Sciatic nerve (tissue), 2 donors: ENCODE measurements around the gene MLLT6. TPM values are rescaled to one million over a fixed set of nuclear protein-coding genes. Genes with fewer than 3 reads are reported as not detected.

Experiments
- ATAC-seq: fragments of 200-7000 bp; cut with Tn5 transposase; one replicate; pipeline ENCODE4 v1.9.1; 2020; ENCODE audit warnings: mild to moderate bottlenecking, moderate library complexity
- DNase-seq: peaks from one replicate; pipeline ENCODE4 v3.0.0-alpha.2; 2020; ENCODE audit warnings: low spot score
- intact Hi-C: fragments of 100-400 bp; cut with DNase I; formaldehyde crosslinking; loops from one replicate; pipeline ENCODE4 v1.14.2; 2022
- total RNA-seq: library from RNA; stranded (reverse); fragmentation: NEBNext Ultra II Directional; extraction: Animal tissue kit (Norgen Biotek cat#: 25700); gene quantifications from one replicate; pipeline ENCODE4 v1.2.1, GENCODE V29; 2021
- donor health status: DM: no; HTN: no; CAD: no.
- donor health status: DM: no; HTN: no; CAD: no.

MLLT6 gene
- total RNA-seq, 1 donor from 2014 or later, result 202 TPM

DNA sequence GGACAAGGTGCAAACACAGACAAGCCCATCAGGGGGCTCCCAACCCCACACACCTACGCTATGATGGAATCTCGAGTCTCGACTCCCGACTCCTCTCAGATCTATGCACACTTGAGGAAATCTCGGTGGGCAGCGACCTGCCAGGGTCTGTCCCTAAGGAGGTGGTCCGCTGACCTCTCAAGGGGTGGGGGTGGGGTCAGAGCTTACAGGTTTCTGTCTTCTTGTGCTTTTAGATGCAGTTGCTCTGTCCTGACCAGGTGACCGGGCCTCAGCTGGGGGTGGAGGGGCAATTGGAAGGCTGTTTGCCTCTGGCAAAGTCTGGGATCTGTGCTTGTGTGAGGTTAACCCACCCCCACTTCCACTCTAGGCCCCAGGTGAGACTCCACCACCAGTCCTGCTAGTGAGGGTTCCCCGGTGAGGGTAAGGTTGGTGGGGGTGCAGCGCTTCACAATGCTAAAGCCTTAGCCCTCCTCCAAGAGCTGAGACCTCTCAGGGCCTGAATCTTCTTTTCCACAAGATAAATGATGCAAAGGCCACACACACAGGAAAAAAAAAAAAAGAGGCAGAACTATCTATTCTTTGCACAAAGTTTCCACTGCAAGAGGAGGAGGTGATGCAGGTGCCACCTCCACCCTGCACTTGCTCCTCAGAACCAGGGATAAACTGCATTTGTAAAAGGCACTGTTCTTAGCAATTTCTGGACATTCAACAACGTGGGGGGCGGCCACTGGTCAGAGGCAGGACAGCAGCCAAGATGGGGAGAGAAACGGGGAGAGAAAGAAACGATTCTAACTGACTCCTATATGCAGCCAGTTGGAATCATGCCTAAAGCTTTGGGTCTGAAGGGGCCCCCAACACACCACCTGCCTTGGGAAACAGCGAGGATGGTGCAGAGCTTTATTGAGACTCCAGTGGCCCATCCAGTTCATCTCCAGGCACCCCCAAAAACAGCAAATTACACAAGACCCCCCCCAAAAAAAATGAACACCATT is 29.2 kb downstream of the MLLT6 start:
- intact Hi-C loops, result loop anchor here (5.0 kb wide), 1 partner anchor 57 kb away; no protein-coding TSS in a partner anchor
- DNase-seq, result no peak
- no peak for ATAC-seq

DNA sequence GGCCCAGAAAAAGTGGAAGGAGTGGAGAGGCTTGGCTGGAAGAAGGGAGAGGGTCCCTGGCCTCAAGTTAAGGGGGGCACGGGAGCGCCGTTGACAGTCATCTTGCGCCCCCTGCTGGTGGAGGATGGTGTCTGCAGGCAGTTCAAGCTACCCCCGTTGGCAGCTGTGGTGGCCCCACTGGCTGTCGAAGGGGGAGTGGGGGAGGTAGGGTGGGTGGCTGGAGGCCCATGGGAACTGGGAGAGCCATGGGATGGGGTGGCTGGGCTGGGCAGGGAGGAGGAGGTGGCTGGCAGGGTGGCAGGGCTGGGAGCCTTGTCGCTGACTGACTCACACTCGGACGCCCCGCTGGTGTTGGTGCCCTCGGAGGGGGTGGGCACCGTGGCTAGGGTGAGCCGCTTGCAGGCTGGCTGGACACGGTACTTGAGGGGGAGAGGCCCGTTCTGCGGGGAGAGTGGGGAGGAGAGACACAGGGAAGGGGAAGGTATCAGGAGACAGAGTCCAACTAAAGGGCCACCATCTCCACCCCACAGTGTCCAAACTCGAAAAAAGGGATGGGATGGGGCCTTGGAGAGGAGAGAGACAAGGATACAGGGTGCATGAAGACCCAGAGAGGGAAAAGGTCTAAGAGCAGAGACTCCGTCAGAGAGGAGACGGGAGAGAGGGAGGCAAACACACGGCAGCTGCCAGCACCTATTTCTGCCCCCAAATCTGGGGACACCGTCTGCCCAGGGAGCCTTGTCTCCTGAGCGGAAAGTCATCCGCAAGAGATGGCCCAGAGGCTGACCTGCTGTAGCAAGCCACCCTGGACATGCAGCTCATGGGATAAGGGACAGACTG is 30.3 kb downstream of the MLLT6 start:
- ATAC-seq (peak; percentile 26), DNase-seq (peak; percentile 86)
- intact Hi-C loops, result no loop called here

DNA sequence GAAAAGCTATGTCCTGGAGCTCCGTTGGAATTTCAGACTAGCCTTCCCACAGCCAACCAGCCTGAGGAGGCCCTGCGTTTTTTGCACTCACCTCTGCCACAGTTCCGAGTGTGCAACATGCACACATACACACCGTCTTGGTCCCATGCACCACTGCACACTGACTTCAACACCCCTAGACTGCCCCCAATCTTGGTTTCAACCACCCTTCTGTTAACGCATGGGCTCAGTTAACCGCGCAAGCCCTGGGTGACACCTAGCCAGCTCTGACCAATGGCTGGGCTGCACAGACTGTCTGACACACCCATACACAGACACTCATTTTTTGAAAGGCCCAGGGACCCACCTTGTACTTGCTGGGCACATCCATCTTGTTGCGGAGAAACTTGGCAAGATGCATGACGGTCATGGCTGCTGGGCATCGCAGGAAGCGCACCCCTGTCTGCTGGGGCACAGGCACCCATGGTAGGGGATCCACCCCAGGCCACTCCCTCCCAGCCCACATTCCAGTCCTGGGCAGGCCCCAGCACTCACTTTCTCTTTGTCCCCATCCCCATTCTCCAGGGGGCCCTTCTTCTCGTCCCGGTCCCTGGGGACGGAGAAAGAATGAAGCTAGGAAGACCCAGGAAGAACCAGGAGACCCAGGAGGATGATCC is 33.1 kb downstream of the MLLT6 start:
- intact Hi-C loops, result no loop called here
- DNase-seq, result no peak

DNA sequence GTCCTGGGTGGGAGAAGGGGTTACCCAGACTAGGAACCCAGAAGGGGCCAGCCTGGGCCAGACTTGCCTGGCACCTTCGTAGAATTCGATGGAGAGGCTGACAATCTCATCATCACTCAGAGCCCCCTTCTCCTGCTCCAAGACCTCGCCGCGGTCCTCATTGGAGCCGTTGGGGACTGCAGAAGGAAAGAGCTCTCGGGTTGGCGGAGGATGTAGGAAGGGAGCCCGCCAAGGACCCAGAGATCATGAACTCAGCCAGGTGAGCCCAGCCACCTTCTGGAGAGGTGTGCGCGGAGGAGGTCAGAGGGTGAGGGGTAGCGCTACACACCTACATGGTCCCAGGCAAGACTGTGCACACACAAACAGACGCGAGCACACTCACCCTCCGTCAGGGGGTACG is 33.6 kb downstream of the MLLT6 start:
- no peak for ATAC-seq
- intact Hi-C loops, result no loop called here
- DNase-seq, result no peak

More for the DNA sequence above, 33.1 kb downstream of the MLLT6 start:
- no peak for ATAC-seq

DNA sequence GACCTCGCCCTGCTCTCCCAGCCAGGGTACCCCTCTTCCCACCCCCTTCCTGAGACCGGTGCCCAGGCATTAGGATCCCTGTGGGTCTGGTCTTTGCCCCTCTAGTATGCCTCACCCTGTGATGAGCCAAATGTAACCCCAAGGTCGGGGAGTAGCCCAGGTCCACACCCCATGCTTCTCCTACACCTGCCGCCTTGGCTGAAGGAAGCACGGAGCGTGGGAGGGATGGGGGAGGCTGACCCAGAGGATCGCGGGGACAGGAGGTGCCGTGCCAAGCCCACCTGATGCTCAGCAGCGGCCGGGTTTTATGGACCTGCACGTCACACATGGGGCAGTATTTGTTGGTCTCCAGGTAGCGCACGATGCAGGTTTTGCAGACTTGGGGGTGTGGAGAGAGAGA is 34.2 kb downstream of the MLLT6 start:
- DNase-seq, result no peak

DNA sequence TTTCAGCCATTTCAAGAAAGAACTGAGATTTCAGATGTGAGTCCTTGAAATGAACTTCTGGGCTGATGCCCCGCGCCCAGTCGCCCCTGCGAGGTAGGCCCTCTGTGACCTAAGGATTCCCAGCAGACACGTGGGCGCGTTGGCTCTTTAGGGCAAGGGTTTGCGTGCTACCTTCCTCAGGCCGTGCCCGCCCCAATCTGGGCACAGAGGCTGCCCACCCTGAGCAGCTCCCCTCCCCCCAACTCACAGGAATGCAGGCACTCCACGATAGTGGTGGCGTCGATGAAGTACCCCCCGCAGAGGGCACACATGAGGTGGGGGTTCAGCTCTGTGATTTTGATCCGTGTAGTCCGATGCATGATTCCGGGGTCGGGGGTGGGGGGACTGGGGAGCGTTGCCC is 35.0 kb downstream of the MLLT6 start:
- DNase-seq (no peak), ATAC-seq (no peak)
- intact Hi-C loops, result no loop called here

More for the DNA sequence above, 34.2 kb downstream of the MLLT6 start:
- ATAC-seq, result no peak
- intact Hi-C loops, result no loop called here

DNA sequence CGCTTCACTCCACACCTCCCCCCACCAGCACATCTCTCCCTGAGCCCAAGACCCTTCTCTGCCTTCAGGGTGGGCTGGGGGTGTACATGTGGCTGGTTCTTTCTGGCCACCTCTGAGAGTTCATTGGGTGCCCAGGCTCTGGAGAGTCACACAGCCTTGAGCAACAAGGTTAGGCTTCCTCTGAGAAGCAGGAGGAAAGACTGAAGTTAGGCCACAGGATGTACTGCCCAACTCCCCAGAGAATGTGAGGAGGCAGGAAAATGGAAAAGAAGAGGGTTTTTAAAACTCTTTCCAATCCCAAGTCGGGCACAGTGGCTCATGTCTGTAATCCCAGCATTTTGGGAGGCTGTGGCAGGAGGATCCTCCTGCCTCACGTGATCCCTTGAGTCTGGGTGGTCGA is 35.7 kb downstream of the MLLT6 start:
- ATAC-seq (no peak), DNase-seq (no peak)
- intact Hi-C loops, result no loop called here

DNA sequence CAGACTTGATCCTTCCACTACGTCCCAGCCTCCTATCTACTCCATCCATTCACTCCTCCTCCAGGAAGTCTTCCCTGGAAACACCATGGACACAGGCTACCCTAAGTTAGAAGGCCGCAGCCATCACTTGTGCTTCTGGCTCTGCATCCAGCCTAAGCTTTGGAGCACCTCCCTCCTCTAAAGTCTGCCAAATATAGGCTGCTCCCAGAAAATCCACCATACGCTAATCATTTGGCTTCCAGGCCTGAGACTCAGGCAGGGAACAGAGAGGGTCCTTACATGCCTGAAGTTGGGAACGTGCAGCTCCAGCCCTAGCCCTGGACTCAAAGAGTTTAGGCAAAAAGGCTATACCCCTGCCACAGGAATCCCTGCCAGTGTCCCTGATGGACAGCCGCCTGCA is 36.4 kb downstream of the MLLT6 start:
- DNase-seq (no peak), ATAC-seq (no peak)
- intact Hi-C loops, result no loop called here

DNA sequence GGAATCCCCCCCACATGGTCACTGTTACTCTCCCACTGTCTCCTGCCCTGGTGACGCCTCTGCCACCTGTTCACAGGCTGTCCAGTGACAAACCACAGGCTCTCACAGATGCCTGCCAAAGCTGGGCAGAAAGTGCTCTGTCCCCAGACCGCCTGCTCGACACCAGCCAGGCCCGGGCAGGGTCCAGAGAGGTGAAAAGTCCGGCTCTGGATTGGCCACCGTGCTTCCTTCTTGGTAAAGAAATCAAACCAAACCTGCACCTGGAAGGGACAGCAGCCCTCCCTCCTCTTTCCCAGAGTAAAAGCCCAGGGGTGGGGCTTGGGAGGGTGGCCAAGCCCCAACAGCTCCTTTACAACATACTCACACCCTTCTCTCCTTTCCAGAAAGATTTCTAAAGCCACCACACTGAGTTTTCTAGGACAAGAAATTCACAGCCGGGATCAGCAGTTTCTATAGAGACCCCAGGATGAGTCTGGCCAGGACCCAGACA is 36.9 kb downstream of the MLLT6 start:
- ATAC-seq, result peak; percentile 66
- intact Hi-C loops, result no loop called here
- DNase-seq, result no peak

DNA sequence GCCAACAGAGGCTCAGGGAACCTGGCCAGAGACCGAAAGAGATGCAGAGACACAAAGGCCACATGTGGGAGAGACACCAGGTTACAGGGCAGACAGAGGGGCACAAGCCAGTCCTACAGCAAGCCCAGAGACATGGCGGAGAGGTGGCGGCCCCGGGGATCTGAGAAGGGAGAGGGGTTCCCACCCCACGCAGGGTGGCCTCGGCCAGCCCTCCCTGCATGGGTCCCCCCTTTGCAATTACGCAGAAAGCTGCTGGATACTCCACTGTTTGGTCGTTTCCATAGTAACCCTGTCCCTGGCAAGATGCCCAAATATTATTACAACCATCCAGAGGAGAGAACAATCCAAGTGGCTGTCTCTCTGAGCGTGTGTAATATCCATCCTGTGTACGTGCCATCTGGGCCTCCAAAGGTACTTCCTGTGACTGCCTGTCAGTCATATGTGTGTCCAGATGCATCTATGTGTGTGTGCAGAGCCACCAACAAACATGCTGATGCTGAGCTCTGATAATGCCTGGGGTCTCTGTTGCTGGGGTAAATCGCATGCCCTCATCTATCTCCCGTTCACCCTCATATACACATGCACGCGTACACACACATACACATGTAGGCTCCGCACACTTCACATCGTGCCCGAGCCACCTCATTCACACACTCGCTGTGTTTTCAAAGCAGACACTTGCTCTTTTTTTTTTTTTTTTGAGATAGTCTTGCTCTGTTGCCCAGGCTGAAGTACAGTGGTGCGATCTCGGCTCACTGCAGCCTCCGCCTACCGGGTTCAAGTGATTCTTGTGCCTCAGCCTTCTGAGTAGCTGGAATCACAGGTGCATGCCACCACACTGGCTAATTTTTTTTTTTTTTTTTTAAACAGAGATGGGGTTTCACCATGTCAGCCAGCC is 37.6 kb downstream of the MLLT6 start:
- ATAC-seq, result peak; percentile 84
- intact Hi-C loops, result no loop called here
- DNase-seq, result no peak

DNA sequence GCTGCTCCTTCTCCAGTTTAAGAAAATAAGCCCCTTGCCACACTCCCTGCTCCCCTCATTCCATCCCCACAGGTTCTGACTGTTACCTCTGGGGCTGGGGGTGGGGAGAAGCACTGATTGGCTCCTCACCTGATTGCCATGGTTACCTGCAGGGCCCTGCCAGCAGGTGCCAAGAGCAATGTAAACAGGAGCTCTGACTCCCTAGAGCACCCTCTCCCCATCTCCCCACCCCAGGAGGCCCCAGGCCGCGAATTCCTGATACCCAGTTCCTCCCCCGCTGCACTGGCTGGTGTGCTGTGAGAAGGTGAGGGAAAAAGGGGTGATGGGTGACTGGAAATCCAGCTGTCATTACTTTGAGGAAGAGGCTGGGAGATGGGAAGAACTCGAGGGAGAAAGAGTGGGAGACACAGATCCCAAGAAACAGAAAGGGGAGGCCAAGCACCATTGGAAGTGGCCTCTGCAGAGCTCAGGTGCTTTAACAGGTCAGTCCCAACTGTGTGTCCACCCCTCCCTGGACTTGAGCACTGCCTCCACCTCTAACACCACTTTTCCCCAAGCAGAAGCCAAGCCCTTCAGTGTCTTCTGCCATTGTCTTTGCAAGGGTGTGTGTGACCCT is 38.6 kb downstream of the MLLT6 start:
- intact Hi-C loops, result no loop called here
- DNase-seq, result no peak
- no peak for ATAC-seq

DNA sequence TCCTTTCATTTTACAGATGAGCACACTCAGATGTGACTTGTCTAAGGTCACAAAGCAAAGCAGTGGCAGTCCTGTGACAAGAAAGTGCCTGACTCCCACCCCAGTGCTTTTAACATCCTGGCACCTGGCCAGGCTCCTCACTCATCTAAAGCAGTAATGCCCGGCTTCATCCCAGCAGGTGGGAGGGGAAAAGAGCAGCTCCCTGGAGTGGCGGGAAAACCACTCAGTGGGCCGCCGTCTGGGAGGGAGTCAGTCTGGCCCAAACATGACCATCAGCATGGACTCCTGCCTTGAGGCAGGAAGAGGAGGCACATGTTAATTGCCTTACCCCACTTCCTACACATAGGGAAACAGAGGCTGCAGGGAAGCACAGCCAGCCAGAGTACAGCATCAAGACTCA is 40.5 kb downstream of the MLLT6 start:
- no peak for ATAC-seq
- no peak for DNase-seq
- intact Hi-C loops, result no loop called here

DNA sequence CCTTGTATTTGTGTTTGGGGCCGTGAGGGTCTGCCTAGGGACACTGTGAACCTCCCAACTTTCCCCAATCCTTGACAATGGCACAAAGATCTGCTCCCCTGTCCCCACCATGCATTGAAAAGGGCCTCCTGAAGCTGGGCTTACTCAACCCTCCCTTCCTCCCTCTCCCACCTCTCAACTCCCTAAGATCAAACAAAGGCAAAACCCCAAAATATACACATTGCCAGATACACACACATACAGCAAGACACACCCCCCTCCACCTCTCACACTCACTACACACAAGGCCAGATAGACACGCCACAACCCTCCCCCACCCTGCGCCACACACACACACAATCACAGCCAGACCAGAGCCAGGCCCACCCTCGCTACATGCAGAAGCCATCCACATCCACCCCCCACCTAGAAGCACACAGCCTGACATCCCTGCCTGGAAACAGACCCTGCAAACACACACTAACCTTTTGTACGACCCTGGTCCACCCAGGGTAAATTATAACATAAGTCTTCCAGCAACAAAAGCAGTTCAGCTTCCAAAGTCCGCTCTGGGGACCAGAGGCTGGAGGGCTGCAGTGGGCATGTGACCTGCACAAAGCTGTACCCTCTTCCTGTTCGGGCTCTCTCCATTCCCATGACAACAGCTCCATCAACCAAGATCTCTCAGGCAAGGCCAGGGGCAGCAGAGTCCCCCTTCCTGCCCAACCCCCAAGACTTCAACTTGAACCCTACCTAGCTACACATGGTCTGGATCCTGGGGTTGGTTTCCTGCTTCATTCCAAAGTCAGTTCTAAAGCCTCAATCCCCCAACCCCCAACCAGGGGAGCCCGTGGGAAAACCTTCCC is 41.2 kb downstream of the MLLT6 start:
- ATAC-seq, result no peak
- no peak for DNase-seq
- intact Hi-C loops, result no loop called here

DNA sequence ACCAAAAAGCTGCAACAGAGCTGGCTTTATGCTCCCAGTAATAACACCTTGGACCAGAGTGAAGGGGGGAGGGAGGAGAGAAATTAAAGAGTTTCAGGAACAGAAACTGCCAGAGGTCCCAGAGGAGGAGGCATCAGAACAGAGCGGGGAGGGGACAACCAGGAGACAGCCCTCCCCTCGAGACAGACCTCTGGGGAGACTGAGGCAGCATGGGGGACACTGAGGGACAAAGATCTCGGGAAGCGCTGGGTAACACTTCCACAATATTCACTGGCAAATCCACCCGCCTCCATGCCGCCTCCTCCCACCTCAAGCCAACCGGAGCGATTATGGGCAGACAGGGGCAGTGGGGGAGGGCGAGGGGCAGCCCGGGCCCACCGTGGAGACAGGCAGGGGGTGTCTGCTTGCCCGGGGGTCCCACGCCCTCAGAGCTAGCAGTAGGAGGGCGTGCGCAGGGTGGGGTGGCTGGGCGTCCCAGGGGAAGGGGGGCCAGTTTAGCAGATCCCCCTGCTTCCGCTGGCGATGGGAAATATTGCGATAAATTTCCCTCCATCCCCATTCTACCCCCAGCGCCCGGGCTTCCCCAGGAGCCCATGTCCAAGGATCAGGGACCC is 41.9 kb downstream of the MLLT6 start:
- intact Hi-C loops, result no loop called here
- no peak for DNase-seq
- ATAC-seq, result no peak

DNA sequence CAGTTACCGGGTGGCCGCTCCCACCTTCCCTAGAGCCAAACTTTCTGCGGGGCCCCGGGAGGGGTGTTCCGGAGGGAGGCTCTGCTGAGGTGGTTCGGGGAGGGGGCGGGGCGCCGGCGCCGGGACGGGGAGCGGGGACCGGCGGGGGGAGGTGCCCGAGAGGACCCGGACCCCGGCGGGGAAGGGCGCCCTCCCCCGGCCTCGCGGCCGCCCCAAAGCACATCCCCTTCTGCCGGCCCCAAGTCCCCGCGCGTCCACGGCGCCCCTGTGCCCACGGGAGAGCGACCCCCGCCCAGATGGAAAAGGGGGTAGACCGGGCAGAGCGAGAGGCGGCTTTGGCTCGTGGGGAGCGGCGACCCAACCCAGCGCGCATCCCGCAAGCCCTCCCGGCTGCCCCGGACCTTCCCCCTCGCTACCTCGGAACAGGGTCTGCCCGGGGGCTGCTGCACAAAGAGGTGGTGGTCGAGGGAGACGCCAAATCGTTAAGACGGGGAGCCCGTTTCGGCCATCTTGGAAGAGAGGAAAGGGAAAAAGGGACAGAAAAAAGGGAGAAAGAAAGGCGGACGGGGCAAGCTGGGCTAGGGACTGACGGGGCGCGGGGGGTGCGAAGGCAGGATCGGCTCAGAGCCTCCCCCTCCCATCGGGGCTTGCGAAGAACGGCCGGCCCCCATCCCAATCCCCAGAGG is 42.5 kb downstream of the MLLT6 start:
- ATAC-seq (no peak), DNase-seq (peak; percentile 80)
- intact Hi-C loops, result no loop called here
